ENCODE data around the gene GSKIP.

GSKIP gene

DNA sequence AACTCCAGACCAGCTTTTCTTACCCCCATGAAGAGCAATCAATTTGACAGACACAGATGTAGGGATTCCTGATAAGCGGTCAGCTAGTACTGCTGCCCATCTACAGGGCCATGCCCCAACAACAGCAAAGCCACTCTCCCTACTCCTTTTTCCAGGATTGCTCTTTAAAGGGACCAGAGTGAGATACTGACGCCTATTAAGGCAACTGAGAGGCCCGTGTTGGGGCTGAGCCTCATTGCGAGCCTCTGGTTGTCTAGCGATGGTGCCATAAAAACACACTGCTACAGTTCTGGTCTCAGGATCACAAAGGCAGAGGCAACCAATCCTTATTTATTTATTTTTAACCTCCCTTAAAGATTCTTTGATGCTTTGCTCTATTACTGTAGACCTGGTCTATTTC, 59.7 kb downstream of the GSKIP start:
- no peak for DNase-seq

DNA sequence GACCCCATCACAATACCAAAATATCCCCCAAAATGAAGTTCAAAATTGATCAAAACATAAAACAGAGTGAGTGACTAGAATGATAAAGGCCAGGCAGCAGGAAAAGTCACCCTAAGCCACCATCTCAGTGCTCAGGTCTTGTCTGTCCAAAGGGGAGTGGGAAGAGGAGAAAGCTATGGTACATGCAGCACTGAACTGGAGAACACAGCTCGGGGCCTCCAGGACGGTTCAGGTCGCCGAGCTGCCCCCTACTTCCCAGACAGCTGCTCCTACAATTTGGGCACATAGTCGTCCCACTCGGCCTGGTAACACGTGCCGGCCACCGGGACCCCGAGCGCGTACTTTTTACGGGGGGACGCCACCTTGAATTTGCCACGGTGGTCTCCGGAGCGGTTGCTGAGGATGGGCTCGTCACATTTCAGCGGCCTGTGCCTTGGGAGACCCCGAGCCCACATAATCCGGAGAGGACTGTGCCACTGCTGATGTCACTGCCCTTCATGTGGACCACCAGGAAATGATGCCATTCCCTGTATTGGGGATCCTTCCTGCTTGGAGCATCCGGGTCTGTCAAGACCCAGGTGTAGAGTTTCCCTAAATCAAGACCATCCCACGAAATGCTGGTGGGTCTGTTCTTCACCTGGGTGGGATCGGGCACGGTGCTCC, 60.3 kb downstream of the GSKIP start:
- no peak for DNase-seq

DNA sequence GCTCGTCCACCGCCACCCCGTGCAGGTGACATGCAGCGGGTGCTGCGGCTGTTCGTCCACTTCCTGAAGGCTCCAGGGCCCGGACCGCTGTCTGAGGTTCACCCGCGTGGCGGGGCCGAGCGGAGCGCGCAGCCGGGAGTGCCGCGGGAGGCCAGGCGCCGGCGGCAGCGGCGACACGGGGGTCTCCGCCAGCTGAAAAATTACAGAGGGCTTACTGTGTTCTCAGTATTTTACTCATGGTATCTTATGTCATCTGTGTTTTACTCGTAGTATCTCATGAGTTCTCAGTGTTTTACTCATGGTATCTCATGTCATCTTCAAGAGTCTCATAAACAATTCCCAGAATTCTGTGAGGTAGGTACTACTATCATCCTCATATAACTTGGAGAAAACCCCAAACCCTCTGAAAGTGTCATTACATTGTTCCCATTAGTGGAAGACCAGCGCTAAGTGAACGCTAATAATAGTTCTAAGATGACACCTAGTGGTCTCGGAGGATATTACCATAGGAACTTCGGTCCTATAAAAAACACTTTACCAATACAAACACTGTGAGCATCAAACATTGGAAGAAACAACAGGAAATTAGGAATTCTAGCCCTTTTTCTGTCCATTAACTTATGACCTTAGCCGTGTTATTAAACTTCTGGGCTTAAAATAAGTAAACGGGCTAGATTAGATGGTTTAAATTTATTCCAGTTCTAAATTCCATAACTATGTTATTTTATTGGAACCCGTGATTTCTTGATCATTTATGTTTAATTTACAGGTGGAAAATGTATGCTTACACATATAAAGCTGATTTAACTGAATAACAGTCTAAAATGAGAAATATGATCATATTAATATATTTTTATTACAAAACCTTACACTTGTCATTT, 61.0 kb downstream of the GSKIP start:
- no peak for DNase-seq

DNA sequence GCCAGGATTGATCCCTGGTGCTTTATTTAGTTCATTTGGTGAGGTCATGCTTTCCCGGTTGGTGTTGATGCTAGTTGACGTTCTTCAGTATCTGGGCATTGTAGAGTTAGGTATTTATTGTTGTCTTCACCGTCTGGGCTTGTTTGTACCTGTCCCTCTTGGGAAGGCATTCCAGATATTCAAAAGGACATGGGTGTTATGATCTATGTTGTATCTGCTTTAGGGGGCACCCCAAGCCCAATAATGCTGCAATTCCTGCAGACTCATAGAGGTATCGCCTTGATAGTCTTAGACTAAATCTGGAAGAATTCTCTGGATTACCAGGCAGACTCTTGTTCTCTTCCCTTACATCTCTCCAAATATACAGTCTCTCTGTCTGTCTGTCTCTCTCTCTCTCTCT, 70.7 kb downstream of the GSKIP start:
- no peak for DNase-seq
